Ureter (tissue), 1 donor: ENCODE data around the gene DOCK10. TPM values are rescaled to one million over a fixed set of nuclear protein-coding genes. Genes with fewer than 3 reads are reported as not detected.

Experiments
- DNase-seq: peaks from one replicate; pipeline ENCODE4 v3.0.0-alpha.2; 2020; ENCODE audit warnings: low spot score
- total RNA-seq: library from RNA; stranded (reverse); gene quantifications from one replicate; pipeline ENCODE4 v1.2.4, GENCODE V29; 2023
- donor health status: DM: yes; HTN: yes; CAD: no.

Gene DOCK10
- total RNA-seq, 1 donor from 2014 or later = 9.6 TPM

- no peak for DNase-seq
Observed at GRCh38 chr2:224982226-224982625, 60.0 kb downstream of the DOCK10 start.

- no peak for DNase-seq
Observed at GRCh38 chr2:224976629-224977525, 65.4 kb downstream of the DOCK10 start.

- no peak for DNase-seq
Observed at GRCh38 chr2:224975761-224976160, 66.5 kb downstream of the DOCK10 start.

- no peak for DNase-seq
Observed at GRCh38 chr2:224973112-224974016, 68.9 kb downstream of the DOCK10 start.

GRCh38 chr2:224971214-224971613 is 71.1 kb downstream of the DOCK10 start:
- no peak for DNase-seq

GRCh38 chr2:224970311-224970710 is 72.0 kb downstream of the DOCK10 start:
- DNase-seq = no peak

- no peak for DNase-seq
Observed at GRCh38 chr2:224969633-224970260, 72.5 kb downstream of the DOCK10 start.

- DNase-seq = no peak
Observed at GRCh38 chr2:224969095-224969494, 73.2 kb downstream of the DOCK10 start.

- no peak for DNase-seq
Observed at GRCh38 chr2:224968051-224968450, 74.2 kb downstream of the DOCK10 start.

- no peak for DNase-seq
Observed at GRCh38 chr2:224966613-224967012, 75.7 kb downstream of the DOCK10 start.

GRCh38 chr2:224959556-224959955 is 82.7 kb downstream of the DOCK10 start:
- no peak for DNase-seq

- DNase-seq = no peak
Observed at GRCh38 chr2:224958873-224959272, 83.4 kb downstream of the DOCK10 start.

- no peak for DNase-seq
Observed at GRCh38 chr2:224958462-224958857, 83.8 kb downstream of the DOCK10 start.

- DNase-seq = no peak
Observed at GRCh38 chr2:224957540-224958461, 84.5 kb downstream of the DOCK10 start.

GRCh38 chr2:224956706-224957105 is 85.6 kb downstream of the DOCK10 start:
- no peak for DNase-seq

- DNase-seq = no peak
Observed at GRCh38 chr2:224954980-224955379, 87.3 kb downstream of the DOCK10 start.

- no peak for DNase-seq
Observed at GRCh38 chr2:224952936-224953657, 89.2 kb downstream of the DOCK10 start.

- DNase-seq = no peak
Observed at GRCh38 chr2:224951723-224952481, 90.4 kb downstream of the DOCK10 start.

GRCh38 chr2:224948859-224949258 is 93.4 kb downstream of the DOCK10 start:
- DNase-seq = no peak

- no peak for DNase-seq
Observed at GRCh38 chr2:224948005-224948404, 94.3 kb downstream of the DOCK10 start.
